Measurements from ENCODE around the gene FAM193A.

FAM193A gene

GRCh38 chr4:2599304-2599654 is 62.8 kb downstream of the FAM193A start:
- Histone ChIP-seq H3K4me2 (ENCODE audit: low read length, poor library complexity, severe bottlenecking) (no peak overlapping the region), H4K91ac (ENCODE audit: low read length) (no peak overlapping the region), H3K4ac (ENCODE audit: low read depth in 1 of 2, low read length in 2 of 2) (no peak overlapping the region), H3K18ac (ENCODE audit: low read depth in 1 of 2, low read length in 2 of 2) (no peak overlapping the region), H2BK15ac (ENCODE audit: low read depth, poor library complexity, severe bottlenecking) (no peak overlapping the region), H3K9me3 (ENCODE audit: control insufficient read depth, low read length) (no peaks in the 10 kb centered on the region), H3K23ac (ENCODE audit: low read length in 2 of 2) (no peak overlapping the region), H4K8ac (ENCODE audit: low read length) (no peak overlapping the region), H2AFZ (ENCODE audit: low read depth, low read length) (no peak overlapping the region), H3K79me1 (replicated peaks; ENCODE audit: low read length, poor library complexity, severe bottlenecking) (peaks cover 21% of the 10 kb centered on the region), H3K4me3 (ENCODE audit: insufficient read depth in 1 of 2, low read depth in 1 of 2, low read length in 2 of 2) (no peak overlapping the region), H2BK120ac (ENCODE audit: low read depth, low read length) (no peak overlapping the region), H3K9ac (ENCODE audit: low read length) (no peak overlapping the region), H3K27ac (ENCODE audit: low read length, poor library complexity, severe bottlenecking) (no peak overlapping the region), H3K14ac (ENCODE audit: low read length in 2 of 2) (no peak overlapping the region), H2BK5ac (ENCODE audit: low read depth, low read length, poor library complexity, severe bottlenecking) (no peak overlapping the region), H3K27me3 (ENCODE audit: control insufficient read depth in 1 of 2, insufficient read depth in 1 of 2, low read length in 2 of 2) (no peaks in the 10 kb centered on the region), H2AK5ac (ENCODE audit: low read length, severe bottlenecking) (no peak overlapping the region), H3K4me1 (ENCODE audit: control insufficient read depth, insufficient read depth, low read depth, low read length) (peaks cover 29% of the 10 kb centered on the region), H3K36me3 (ENCODE audit: control insufficient read depth in 1 of 2, insufficient read depth in 2 of 2, low read depth in 1 of 2, low read length in 2 of 2) (peaks cover 19 to 23% of the 10 kb centered on the region in 2 experiments), H2BK12ac (ENCODE audit: low read length in 2 of 2) (no peak overlapping the region)
- 29% methylated on average over 6 of the region's 6 CpGs for WGBS
- DNase-seq = no peak

- Histone ChIP-seq H3K79me1 (replicated peaks; ENCODE audit: low read length, poor library complexity, severe bottlenecking) (peaks cover 18% of the 10 kb centered on the region), H2AFZ (ENCODE audit: low read depth, low read length) (no peak overlapping the region), H3K9ac (ENCODE audit: low read length) (no peak overlapping the region), H3K27me3 (ENCODE audit: control insufficient read depth in 1 of 2, insufficient read depth in 1 of 2, low read length in 2 of 2) (no peaks in the 10 kb centered on the region), H3K27ac (ENCODE audit: low read length, poor library complexity, severe bottlenecking) (no peak overlapping the region), H2AK5ac (ENCODE audit: low read length, severe bottlenecking) (no peak overlapping the region), H2BK12ac (ENCODE audit: low read length in 2 of 2) (no peak overlapping the region), H3K4me3 (ENCODE audit: insufficient read depth in 1 of 2, low read depth in 1 of 2, low read length in 2 of 2) (no peak overlapping the region), H3K23ac (ENCODE audit: low read length in 2 of 2) (no peak overlapping the region), H4K91ac (ENCODE audit: low read length) (no peak overlapping the region), H2BK15ac (ENCODE audit: low read depth, poor library complexity, severe bottlenecking) (no peak overlapping the region), H3K4me1 (ENCODE audit: control insufficient read depth, insufficient read depth, low read depth, low read length) (peaks cover 30% of the 10 kb centered on the region), H3K36me3 (ENCODE audit: control insufficient read depth in 1 of 2, insufficient read depth in 2 of 2, low read depth in 1 of 2, low read length in 2 of 2) (peaks cover 20 to 23% of the 10 kb centered on the region in 2 experiments), H3K18ac (ENCODE audit: low read depth in 1 of 2, low read length in 2 of 2) (no peak overlapping the region), H3K4me2 (ENCODE audit: low read length, poor library complexity, severe bottlenecking) (no peak overlapping the region), H2BK5ac (ENCODE audit: low read depth, low read length, poor library complexity, severe bottlenecking) (no peak overlapping the region), H4K8ac (ENCODE audit: low read length) (no peak overlapping the region), H3K4ac (ENCODE audit: low read depth in 1 of 2, low read length in 2 of 2) (no peak overlapping the region), H3K14ac (ENCODE audit: low read length in 2 of 2) (no peak overlapping the region), H2BK120ac (ENCODE audit: low read depth, low read length) (no peak overlapping the region), H3K9me3 (ENCODE audit: control insufficient read depth, low read length) (no peaks in the 10 kb centered on the region)
- 95% methylated on average over 3 of the region's 6 CpGs for WGBS
- no peak for DNase-seq
These were observed 64.4 kb downstream of the FAM193A start for GRCh38 chr4:2600878-2601277.

DNA sequence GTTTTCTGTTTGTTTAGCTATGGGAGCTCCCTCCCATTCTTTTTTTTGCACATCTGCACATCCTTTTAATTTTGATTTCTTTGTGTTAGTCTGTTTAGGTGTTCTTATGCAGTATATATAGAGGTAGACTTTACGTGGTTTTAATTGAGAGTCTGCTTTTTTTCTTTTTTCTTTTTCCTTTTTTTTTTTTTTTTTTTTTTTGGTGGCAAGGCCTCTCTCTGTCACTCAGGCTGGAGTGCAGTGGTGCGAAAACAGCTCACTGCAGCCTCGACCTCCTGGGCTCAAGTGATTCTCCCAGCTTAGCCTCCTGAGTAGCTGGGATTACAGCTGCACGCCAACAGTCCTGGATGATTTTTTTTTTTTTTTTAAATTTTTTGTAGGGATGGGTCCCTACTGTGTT is 68.2 kb downstream of the FAM193A start:
- Histone ChIP-seq H2AK5ac (ENCODE audit: low read length, severe bottlenecking) (no peak overlapping the region), H3K23ac (ENCODE audit: low read length in 2 of 2) (no peak overlapping the region), H3K9ac (ENCODE audit: low read length) (no peak overlapping the region), H3K27ac (ENCODE audit: low read length, poor library complexity, severe bottlenecking) (no peak overlapping the region), H2BK12ac (ENCODE audit: low read length in 2 of 2) (no peak overlapping the region), H3K27me3 (ENCODE audit: control insufficient read depth in 1 of 2, insufficient read depth in 1 of 2, low read length in 2 of 2) (no peaks in the 10 kb centered on the region), H3K36me3 (ENCODE audit: control insufficient read depth in 1 of 2, insufficient read depth in 2 of 2, low read depth in 1 of 2, low read length in 2 of 2) (peaks cover 10 to 12% of the 10 kb centered on the region in 2 experiments), H3K4me3 (ENCODE audit: insufficient read depth in 1 of 2, low read depth in 1 of 2, low read length in 2 of 2) (no peak overlapping the region), H3K18ac (ENCODE audit: low read depth in 1 of 2, low read length in 2 of 2) (no peak overlapping the region), H2BK120ac (ENCODE audit: low read depth, low read length) (no peak overlapping the region), H3K14ac (ENCODE audit: low read length in 2 of 2) (no peak overlapping the region), H3K4me1 (ENCODE audit: control insufficient read depth, insufficient read depth, low read depth, low read length) (peaks cover 15% of the 10 kb centered on the region), H4K91ac (ENCODE audit: low read length) (no peak overlapping the region), H2BK5ac (ENCODE audit: low read depth, low read length, poor library complexity, severe bottlenecking) (no peak overlapping the region), H3K4me2 (ENCODE audit: low read length, poor library complexity, severe bottlenecking) (no peak overlapping the region), H3K79me1 (replicated peaks; ENCODE audit: low read length, poor library complexity, severe bottlenecking) (peaks cover 15% of the 10 kb centered on the region), H3K4ac (ENCODE audit: low read depth in 1 of 2, low read length in 2 of 2) (no peak overlapping the region), H3K9me3 (ENCODE audit: control insufficient read depth, low read length) (no peaks in the 10 kb centered on the region), H2BK15ac (ENCODE audit: low read depth, poor library complexity, severe bottlenecking) (no peak overlapping the region), H4K8ac (ENCODE audit: low read length) (no peak overlapping the region), H2AFZ (ENCODE audit: low read depth, low read length) (no peak overlapping the region)
- no peak for DNase-seq
- WGBS = 100% methylated on average over 4 of the region's 4 CpGs

GRCh38 chr4:2606960-2607506 is 70.6 kb downstream of the FAM193A start:
- Histone ChIP-seq H3K4me1 (ENCODE audit: control insufficient read depth, insufficient read depth, low read depth, low read length) (peaks cover 10% of the 10 kb centered on the region), H2BK15ac (ENCODE audit: low read depth, poor library complexity, severe bottlenecking) (no peak overlapping the region), H3K18ac (ENCODE audit: low read depth in 1 of 2, low read length in 2 of 2) (no peak overlapping the region), H3K23ac (ENCODE audit: low read length in 2 of 2) (no peak overlapping the region), H3K27me3 (ENCODE audit: control insufficient read depth in 1 of 2, insufficient read depth in 1 of 2, low read length in 2 of 2) (no peaks in the 10 kb centered on the region), H2AFZ (ENCODE audit: low read depth, low read length) (no peak overlapping the region), H3K9me3 (ENCODE audit: control insufficient read depth, low read length) (no peaks in the 10 kb centered on the region), H2AK5ac (ENCODE audit: low read length, severe bottlenecking) (no peak overlapping the region), H3K4ac (ENCODE audit: low read depth in 1 of 2, low read length in 2 of 2) (no peak overlapping the region), H3K14ac (ENCODE audit: low read length in 2 of 2) (no peak overlapping the region), H3K4me2 (ENCODE audit: low read length, poor library complexity, severe bottlenecking) (no peak overlapping the region), H3K9ac (ENCODE audit: low read length) (no peak overlapping the region), H3K36me3 (ENCODE audit: control insufficient read depth in 1 of 2, insufficient read depth in 2 of 2, low read depth in 1 of 2, low read length in 2 of 2) (peaks cover 0 to 3% of the 10 kb centered on the region in 2 experiments), H3K4me3 (ENCODE audit: insufficient read depth in 1 of 2, low read depth in 1 of 2, low read length in 2 of 2) (no peak overlapping the region), H4K91ac (ENCODE audit: low read length) (no peak overlapping the region), H4K8ac (ENCODE audit: low read length) (no peak overlapping the region), H2BK120ac (ENCODE audit: low read depth, low read length) (no peak overlapping the region), H3K79me1 (replicated peaks; ENCODE audit: low read length, poor library complexity, severe bottlenecking) (peaks cover 3% of the 10 kb centered on the region), H3K27ac (ENCODE audit: low read length, poor library complexity, severe bottlenecking) (no peak overlapping the region), H2BK5ac (ENCODE audit: low read depth, low read length, poor library complexity, severe bottlenecking) (no peak overlapping the region), H2BK12ac (ENCODE audit: low read length in 2 of 2) (no peak overlapping the region)
- no peak for DNase-seq
- WGBS = 91% methylated on average over 8 of the region's 9 CpGs
